Measurements from ENCODE around the gene ZSCAN25.

DNA sequence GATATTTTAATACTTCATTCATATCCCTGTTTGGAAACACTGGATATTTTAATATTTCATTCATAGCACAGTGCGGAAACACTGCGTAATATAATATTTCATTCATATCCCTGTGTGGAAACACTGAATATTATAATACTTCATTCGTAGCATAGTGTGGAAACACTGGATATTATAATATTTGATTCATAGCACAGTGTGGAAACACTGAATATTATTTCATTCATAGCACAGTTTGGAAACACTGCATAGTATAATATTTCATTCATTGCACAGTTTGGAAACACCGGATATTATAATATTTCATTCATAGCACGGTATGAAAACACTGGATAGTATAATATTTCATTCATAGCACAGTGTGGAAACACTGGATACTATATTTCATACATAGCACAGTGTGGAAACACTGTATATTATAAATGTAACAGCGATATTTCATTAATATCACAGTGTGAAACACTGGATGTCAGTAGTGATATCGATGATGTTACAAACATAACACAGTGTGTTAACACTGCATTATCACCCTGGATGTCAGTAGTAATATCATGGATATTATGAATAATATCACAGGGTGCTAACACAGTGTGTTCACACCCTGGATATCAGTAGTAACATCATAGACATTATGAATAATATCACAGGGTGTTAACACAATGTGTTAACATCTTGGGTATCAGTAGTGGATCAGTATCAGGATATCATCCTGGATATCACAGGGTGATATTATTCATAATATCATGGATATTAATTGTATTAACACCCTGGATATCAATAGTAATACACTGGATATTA lies 21.6 kb upstream of the ZSCAN25 start:
- TF ChIP-seq, protein P1, sequence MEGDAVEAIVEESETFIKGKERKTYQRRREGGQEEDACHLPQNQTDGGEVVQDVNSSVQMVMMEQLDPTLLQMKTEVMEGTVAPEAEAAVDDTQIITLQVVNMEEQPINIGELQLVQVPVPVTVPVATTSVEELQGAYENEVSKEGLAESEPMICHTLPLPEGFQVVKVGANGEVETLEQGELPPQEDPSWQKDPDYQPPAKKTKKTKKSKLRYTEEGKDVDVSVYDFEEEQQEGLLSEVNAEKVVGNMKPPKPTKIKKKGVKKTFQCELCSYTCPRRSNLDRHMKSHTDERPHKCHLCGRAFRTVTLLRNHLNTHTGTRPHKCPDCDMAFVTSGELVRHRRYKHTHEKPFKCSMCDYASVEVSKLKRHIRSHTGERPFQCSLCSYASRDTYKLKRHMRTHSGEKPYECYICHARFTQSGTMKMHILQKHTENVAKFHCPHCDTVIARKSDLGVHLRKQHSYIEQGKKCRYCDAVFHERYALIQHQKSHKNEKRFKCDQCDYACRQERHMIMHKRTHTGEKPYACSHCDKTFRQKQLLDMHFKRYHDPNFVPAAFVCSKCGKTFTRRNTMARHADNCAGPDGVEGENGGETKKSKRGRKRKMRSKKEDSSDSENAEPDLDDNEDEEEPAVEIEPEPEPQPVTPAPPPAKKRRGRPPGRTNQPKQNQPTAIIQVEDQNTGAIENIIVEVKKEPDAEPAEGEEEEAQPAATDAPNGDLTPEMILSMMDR (IDR thresholded peaks at IDR 0.05) = no peak
- TF ChIP-seq EZH2 (IDR thresholded peaks at IDR 0.05) = no peak
- no peak for TF ChIP-seq EZH2phosphoT487 (IDR thresholded peaks at IDR 0.05)
